HG03575 (cell line): Measurements from ENCODE around the gene CIRBP.
"Not testable (repeated sequence)": the region's sequence is repeated elsewhere in the genome, so short reads cannot be mapped to it uniquely, and the experiment has no call there.

Experiments
- ATAC-seq: cut with Tn5 transposase; IDR thresholded peaks from one replicate; pipeline ENCODE4 v1.9.1; 2021; ENCODE audit not compliant: unreplicated experiment, insufficient number of reproducible peaks, low FRiP score; ENCODE audit errors: extremely low read depth

The CIRBP gene

GRCh38 chr19:1316466-1316865, 47.3 kb downstream of the CIRBP start:
- ATAC-seq = no peak

GRCh38 chr19:1317274-1318003, 48.3 kb downstream of the CIRBP start:
- ATAC-seq = no peak

GRCh38 chr19:1318678-1319471, 49.7 kb downstream of the CIRBP start:
- no peak for ATAC-seq

GRCh38 chr19:1320282-1320650, 51.1 kb downstream of the CIRBP start:
- not testable (repeated sequence) for ATAC-seq

GRCh38 chr19:1321539-1321938, 52.4 kb downstream of the CIRBP start:
- ATAC-seq = no peak

- ATAC-seq = no peak
Measured at GRCh38 chr19:1322198-1322981, 53.3 kb downstream of the CIRBP start.

GRCh38 chr19:1324249-1324805, 55.2 kb downstream of the CIRBP start:
- ATAC-seq = no peak
